ENCODE results near the gene CCL25.

Gene CCL25

DNA sequence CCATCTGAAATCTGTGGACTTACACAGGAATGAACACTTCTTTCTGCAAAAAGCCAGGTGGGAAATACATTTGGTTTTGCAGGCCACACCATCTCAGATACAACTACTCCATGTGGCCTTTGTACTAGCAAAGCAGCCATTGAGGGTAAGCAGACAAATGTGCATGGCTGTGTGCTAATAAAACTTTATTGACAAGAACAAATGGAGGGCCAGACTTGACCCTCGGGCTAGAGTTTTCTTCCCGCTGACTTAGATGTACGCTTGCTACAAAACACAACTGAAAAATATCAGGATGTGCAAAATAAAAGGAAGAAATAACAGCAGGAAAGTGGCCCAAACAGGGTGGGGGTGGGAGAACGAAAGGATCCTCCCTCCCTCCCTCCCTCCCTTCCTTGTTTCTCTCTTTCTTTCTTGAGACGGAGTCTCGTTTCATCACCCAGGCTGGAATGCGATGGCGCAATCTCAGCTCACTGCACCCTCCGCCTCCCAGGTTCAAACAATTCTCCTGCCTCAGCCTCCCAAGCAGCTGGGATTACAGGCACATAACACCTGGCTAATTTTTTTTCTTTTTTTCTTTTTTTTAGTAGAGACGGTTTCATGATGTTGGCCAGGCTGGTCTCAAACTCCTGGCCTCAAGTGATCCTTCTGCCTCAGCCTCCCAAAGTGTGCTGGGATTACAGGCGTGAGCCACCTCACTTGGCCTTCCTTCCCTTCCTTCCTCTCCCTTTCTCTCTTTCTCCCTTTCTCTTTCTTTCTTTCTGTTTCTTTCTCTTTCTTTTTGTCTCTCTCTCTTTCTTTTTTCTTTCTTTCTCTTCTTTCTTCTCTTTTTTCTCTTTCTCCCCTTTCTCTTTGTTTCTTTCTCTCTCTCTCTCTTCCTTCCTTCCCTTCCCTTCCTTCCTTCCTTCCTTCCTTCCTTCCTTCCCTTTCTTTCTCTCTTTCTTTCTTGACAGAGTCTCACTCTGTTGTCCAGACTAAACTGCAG is 29.3 kb downstream of the CCL25 start:
- H3K36me3 ChIP-seq (ENCODE audit: control insufficient read depth, insufficient read depth, low read length) = no peaks in the 10 kb centered on the region
- no peak overlapping the region for H3K4me3 ChIP-seq (ENCODE audit: low read length)
- H3K4me1 ChIP-seq (ENCODE audit: control insufficient read depth, insufficient read depth, low read length) = no peaks in the 10 kb centered on the region
- H3K27ac ChIP-seq (ENCODE audit: low read depth, low read length) = no peak overlapping the region
- H3K27me3 ChIP-seq (ENCODE audit: control insufficient read depth, insufficient read depth, low read length) = no peaks in the 10 kb centered on the region
- no peak overlapping the region for H3K9ac ChIP-seq (ENCODE audit: low read length)

DNA sequence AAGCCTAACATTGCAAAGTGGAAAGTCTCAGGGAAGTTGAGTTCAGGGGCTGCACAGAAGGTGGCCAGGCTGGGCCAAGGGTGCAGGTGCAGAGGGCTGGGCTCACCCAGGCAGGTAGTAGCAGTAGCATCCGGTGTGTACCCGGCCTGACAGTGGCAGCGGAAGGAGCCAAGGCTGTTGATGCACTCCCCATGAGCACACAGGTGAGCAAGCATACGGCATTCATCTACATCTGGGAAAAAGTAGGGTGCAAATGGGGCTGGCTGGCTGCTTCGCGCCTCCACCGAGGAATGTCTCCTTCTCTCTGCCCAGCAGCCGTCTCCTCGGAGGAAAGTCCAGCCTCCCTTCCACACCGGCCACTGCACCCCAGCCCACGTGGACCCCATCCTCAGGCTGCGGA is 30.6 kb downstream of the CCL25 start:
- no peak overlapping the region for H3K27ac ChIP-seq (ENCODE audit: low read depth, low read length)
- no peak overlapping the region for H3K4me3 ChIP-seq (ENCODE audit: low read length)
- H3K4me1 ChIP-seq (ENCODE audit: control insufficient read depth, insufficient read depth, low read length) = no peaks in the 10 kb centered on the region
- no peak overlapping the region for H3K9ac ChIP-seq (ENCODE audit: low read length)
- H3K27me3 ChIP-seq (ENCODE audit: control insufficient read depth, insufficient read depth, low read length) = no peaks in the 10 kb centered on the region
- no peaks in the 10 kb centered on the region for H3K36me3 ChIP-seq (ENCODE audit: control insufficient read depth, insufficient read depth, low read length)

DNA sequence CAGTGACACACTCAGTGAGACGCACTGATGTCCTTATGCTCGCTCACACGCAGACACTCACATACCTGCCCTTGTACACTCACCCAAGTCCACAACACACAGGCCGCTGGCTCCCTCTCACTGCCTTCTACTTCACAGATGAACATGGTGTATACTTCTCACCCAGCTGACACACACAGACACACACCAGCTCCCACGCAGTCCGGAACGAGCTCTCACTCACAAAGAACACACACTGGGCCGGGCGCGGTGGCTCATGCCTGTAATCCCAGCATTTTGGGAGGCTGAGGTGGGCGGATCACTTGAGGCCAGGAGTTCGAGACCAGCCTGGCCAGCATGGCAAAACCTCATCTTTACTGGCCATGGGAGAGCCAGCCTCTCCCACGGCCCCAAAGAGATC is 31.6 kb downstream of the CCL25 start:
- H3K27ac ChIP-seq (ENCODE audit: low read depth, low read length) = no peak overlapping the region
- H3K4me1 ChIP-seq (ENCODE audit: control insufficient read depth, insufficient read depth, low read length) = no peaks in the 10 kb centered on the region
- no peaks in the 10 kb centered on the region for H3K27me3 ChIP-seq (ENCODE audit: control insufficient read depth, insufficient read depth, low read length)
- H3K9ac ChIP-seq (ENCODE audit: low read length) = no peak overlapping the region
- no peak overlapping the region for H3K4me3 ChIP-seq (ENCODE audit: low read length)
- no peaks in the 10 kb centered on the region for H3K36me3 ChIP-seq (ENCODE audit: control insufficient read depth, insufficient read depth, low read length)

- Histone ChIP-seq H3K9ac (ENCODE audit: low read length) (no peak overlapping the region), H3K4me1 (ENCODE audit: control insufficient read depth, insufficient read depth, low read length) (no peaks in the 10 kb centered on the region), H3K27ac (ENCODE audit: low read depth, low read length) (no peak overlapping the region), H3K4me3 (ENCODE audit: low read length) (no peak overlapping the region), H3K27me3 (ENCODE audit: control insufficient read depth, insufficient read depth, low read length) (no peaks in the 10 kb centered on the region), H3K36me3 (ENCODE audit: control insufficient read depth, insufficient read depth, low read length) (no peaks in the 10 kb centered on the region)
Measured at GRCh38 chr19:8085598-8086408, 33.2 kb downstream of the CCL25 start.

DNA sequence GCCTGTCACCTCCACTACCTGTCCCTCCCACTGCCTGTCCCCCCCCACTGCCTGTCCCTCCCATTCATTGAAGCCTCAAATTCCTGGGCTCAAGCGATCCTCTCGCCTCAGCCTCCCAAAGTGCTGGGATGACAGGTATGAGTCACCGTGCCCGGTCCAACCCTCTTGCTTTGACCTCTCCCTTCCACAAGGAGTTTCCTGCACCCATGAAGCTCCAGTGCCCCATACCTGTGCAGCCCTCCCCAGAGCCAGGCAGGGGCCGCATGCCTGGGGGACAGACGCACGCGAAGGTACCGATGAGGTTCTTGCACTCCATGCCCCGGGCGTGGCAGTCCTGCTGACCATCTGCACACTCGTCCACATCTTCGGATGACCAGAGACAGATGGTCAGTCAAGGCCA is 34.3 kb downstream of the CCL25 start:
- Histone ChIP-seq H3K27ac (ENCODE audit: low read depth, low read length) (no peak overlapping the region), H3K9ac (ENCODE audit: low read length) (no peak overlapping the region), H3K27me3 (ENCODE audit: control insufficient read depth, insufficient read depth, low read length) (no peaks in the 10 kb centered on the region), H3K4me3 (ENCODE audit: low read length) (no peak overlapping the region), H3K4me1 (ENCODE audit: control insufficient read depth, insufficient read depth, low read length) (no peaks in the 10 kb centered on the region), H3K36me3 (ENCODE audit: control insufficient read depth, insufficient read depth, low read length) (no peaks in the 10 kb centered on the region)

DNA sequence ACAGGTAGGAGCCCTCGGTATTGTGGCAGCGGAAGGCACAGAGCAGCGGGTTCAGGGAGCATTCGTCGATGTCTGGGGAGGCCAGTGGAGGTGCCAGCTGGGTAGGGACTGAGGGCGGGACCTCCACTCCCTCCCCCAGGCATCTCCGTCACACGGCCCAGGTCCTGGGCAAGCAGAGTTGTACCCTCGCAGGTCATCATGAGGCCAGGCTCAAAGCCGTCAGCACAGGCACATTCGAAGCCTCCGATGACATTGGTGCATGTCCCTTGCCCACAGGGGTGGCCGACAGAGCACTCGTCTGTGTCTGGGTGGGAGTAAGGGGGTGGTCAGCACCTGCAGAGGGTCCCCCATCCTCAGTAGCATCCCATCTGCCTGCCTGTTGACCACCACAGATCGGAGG is 35.3 kb downstream of the CCL25 start:
- H3K27me3 ChIP-seq (ENCODE audit: control insufficient read depth, insufficient read depth, low read length) = no peaks in the 10 kb centered on the region
- no peak overlapping the region for H3K27ac ChIP-seq (ENCODE audit: low read depth, low read length)
- no peak overlapping the region for H3K9ac ChIP-seq (ENCODE audit: low read length)

GRCh38 chr19:8088752-8089663 is 36.4 kb downstream of the CCL25 start:
- Histone ChIP-seq H3K4me3 (ENCODE audit: low read length) (no peak overlapping the region), H3K36me3 (ENCODE audit: control insufficient read depth, insufficient read depth, low read length) (no peaks in the 10 kb centered on the region), H3K27me3 (ENCODE audit: control insufficient read depth, insufficient read depth, low read length) (no peaks in the 10 kb centered on the region), H3K4me1 (ENCODE audit: control insufficient read depth, insufficient read depth, low read length) (no peaks in the 10 kb centered on the region), H3K9ac (ENCODE audit: low read length) (no peak overlapping the region), H3K27ac (ENCODE audit: low read depth, low read length) (no peak overlapping the region)

More for the DNA sequence above, 35.3 kb downstream of the CCL25 start:
- Histone ChIP-seq H3K36me3 (ENCODE audit: control insufficient read depth, insufficient read depth, low read length) (no peaks in the 10 kb centered on the region), H3K4me3 (ENCODE audit: low read length) (no peak overlapping the region), H3K4me1 (ENCODE audit: control insufficient read depth, insufficient read depth, low read length) (no peaks in the 10 kb centered on the region)

DNA sequence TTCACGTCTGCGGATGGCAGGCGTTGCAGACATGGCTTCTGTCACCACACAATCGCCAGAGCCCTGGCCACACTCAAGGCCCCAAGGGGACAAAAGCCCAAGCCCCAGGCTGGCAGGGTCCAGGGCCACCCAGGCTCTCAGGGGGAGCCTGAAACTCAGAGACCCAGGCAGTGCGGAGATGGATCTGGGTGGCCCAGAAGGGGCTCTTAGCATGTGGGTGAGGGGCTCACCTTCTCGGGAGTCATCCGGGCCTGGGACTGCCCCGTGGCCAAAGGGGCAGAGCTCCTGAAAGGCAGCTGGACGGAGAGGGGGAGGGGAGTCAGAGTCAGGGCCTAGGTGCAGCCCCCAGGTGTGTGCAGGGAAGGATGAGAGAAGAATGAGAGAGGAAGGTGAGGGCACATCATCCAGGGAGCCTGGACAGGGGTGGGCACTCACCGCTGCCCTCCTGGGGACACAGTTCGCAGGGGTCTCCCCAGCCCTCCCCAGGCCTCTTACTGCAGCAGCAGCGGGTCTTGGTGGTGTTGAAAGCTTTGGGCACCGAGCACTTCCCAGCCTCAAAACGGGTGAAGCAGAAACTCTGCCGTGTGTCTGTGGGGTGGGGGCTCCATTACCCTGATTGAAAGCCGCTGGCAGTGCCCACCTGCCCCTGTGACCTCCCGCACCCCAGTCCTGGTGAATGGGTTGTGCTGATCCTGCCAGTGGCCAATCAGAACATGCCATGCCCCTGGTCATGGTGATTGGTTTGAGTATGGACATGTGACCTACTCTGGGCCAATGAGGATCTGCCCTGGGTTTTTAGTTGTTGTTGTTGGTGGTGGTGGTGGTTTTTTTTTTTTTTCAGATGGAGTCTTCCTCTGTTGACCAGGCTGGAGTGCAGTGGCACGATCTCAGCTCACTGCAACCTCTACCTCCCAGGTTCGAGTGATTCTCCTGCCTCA is 37.4 kb downstream of the CCL25 start:
- no peak overlapping the region for H3K27ac ChIP-seq (ENCODE audit: low read depth, low read length)
- no peaks in the 10 kb centered on the region for H3K36me3 ChIP-seq (ENCODE audit: control insufficient read depth, insufficient read depth, low read length)
- H3K27me3 ChIP-seq (ENCODE audit: control insufficient read depth, insufficient read depth, low read length) = no peaks in the 10 kb centered on the region
- no peak overlapping the region for H3K4me3 ChIP-seq (ENCODE audit: low read length)
- no peaks in the 10 kb centered on the region for H3K4me1 ChIP-seq (ENCODE audit: control insufficient read depth, insufficient read depth, low read length)
- no peak overlapping the region for H3K9ac ChIP-seq (ENCODE audit: low read length)

DNA sequence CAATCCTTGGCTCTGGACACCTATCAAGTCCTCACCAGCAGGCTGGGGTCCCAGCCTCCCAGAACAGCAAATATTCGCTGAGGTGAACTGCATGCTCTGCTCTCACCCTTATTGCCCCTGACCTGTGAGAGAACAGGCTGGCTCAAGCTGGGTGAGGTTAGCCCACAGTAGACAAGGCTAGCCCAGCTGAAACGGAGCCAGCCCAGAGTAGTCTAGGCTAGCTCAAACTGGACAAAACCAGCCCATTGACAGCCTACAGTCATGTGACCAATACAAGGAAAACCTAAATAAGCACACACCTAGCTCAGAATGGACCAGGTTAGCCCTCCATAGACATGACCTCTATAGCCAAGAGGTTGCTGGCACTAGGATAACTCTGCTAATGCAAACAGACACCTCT is 38.4 kb downstream of the CCL25 start:
- Histone ChIP-seq H3K9ac (ENCODE audit: low read length) (no peak overlapping the region), H3K27me3 (ENCODE audit: control insufficient read depth, insufficient read depth, low read length) (no peaks in the 10 kb centered on the region), H3K4me3 (ENCODE audit: low read length) (no peak overlapping the region), H3K27ac (ENCODE audit: low read depth, low read length) (no peak overlapping the region), H3K36me3 (ENCODE audit: control insufficient read depth, insufficient read depth, low read length) (no peaks in the 10 kb centered on the region), H3K4me1 (ENCODE audit: control insufficient read depth, insufficient read depth, low read length) (no peaks in the 10 kb centered on the region)

DNA sequence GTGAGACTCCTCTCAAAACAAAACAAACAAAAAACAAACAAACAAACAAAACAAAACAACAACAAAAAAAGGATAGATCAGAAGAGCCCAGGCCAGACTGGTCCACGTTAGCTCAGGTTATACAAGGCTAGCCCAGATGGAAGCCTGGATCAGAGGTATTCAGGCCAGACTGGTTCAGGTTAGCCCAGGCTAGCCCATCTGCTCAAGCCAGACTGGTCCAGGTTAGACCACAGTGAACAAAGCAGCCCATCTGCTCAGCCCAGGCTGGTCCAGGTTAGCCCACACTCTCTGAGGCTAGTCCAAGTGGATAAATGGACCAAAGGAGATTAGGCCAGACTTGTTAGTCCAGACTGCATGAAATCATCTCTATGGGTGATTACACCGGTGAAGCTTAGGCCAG is 41.2 kb downstream of the CCL25 start:
- Histone ChIP-seq H3K4me3 (ENCODE audit: low read length) (no peak overlapping the region), H3K27me3 (ENCODE audit: control insufficient read depth, insufficient read depth, low read length) (no peaks in the 10 kb centered on the region), H3K4me1 (ENCODE audit: control insufficient read depth, insufficient read depth, low read length) (no peaks in the 10 kb centered on the region), H3K9ac (ENCODE audit: low read length) (no peak overlapping the region), H3K36me3 (ENCODE audit: control insufficient read depth, insufficient read depth, low read length) (no peaks in the 10 kb centered on the region), H3K27ac (ENCODE audit: low read depth, low read length) (no peak overlapping the region)

GRCh38 chr19:8094336-8094735 is 41.8 kb downstream of the CCL25 start:
- Histone ChIP-seq H3K4me1 (ENCODE audit: control insufficient read depth, insufficient read depth, low read length) (no peaks in the 10 kb centered on the region), H3K27me3 (ENCODE audit: control insufficient read depth, insufficient read depth, low read length) (no peaks in the 10 kb centered on the region), H3K36me3 (ENCODE audit: control insufficient read depth, insufficient read depth, low read length) (no peaks in the 10 kb centered on the region), H3K4me3 (ENCODE audit: low read length) (no peak overlapping the region), H3K9ac (ENCODE audit: low read length) (no peak overlapping the region), H3K27ac (ENCODE audit: low read depth, low read length) (no peak overlapping the region)

All from rectal smooth muscle tissue (tissue), 1 donor.